ENCODE results near the gene ENPP7.

ENPP7 gene

GRCh38 chr17:79749958-79750357 lies 19.2 kb downstream of the ENPP7 start:
- Histone ChIP-seq H3K4me1 (ENCODE audit: insufficient read depth, low read length) (peaks cover 13% of the 10 kb centered on the region), H3K79me2 (ENCODE audit: insufficient read depth, low read length) (no peaks in the 10 kb centered on the region), H3K4me3 (ENCODE audit: low read depth in 1 of 2, low read length in 2 of 2) (no peak overlapping the region), H3K9ac (ENCODE audit: low read depth, low read length) (no peak overlapping the region), H3K9me3 (ENCODE audit: insufficient read depth, low read length, severe bottlenecking) (no peaks in the 10 kb centered on the region), H3K4me2 (ENCODE audit: insufficient read depth, low read length) (no peak overlapping the region), H4K20me1 (ENCODE audit: insufficient read depth, low read length) (no peaks in the 10 kb centered on the region), H3K27ac (ENCODE audit: low read length) (no peak overlapping the region), H2AFZ (ENCODE audit: low read depth, low read length) (no peak overlapping the region), H3K36me3 (ENCODE audit: insufficient read depth, low read length) (no peaks in the 10 kb centered on the region), H3K27me3 (ENCODE audit: insufficient read depth, low read length, poor library complexity) (no peaks in the 10 kb centered on the region)
- no peak for ATAC-seq (ENCODE audit: insufficient read depth, low read depth)
- no peak for DNase-seq
- TF ChIP-seq CTCF (IDR thresholded peaks at IDR 0.05; ENCODE audit: borderline replicate concordance, extremely low read depth, low read length, poor library complexity, severe bottlenecking) (no peak), EZH2 (IDR thresholded peaks at IDR 0.05; ENCODE audit: borderline replicate concordance, low read depth, low read length, severe bottlenecking) (no peak)

GRCh38 chr17:79750650-79751545 lies 20.2 kb downstream of the ENPP7 start:
- Histone ChIP-seq H4K20me1 (ENCODE audit: insufficient read depth, low read length) (no peaks in the 10 kb centered on the region), H3K27me3 (ENCODE audit: insufficient read depth, low read length, poor library complexity) (no peaks in the 10 kb centered on the region), H2AFZ (ENCODE audit: low read depth, low read length) (no peak overlapping the region), H3K36me3 (ENCODE audit: insufficient read depth, low read length) (no peaks in the 10 kb centered on the region), H3K4me1 (ENCODE audit: insufficient read depth, low read length) (peaks cover 7% of the 10 kb centered on the region), H3K79me2 (ENCODE audit: insufficient read depth, low read length) (no peaks in the 10 kb centered on the region), H3K4me2 (ENCODE audit: insufficient read depth, low read length) (no peak overlapping the region), H3K4me3 (ENCODE audit: low read depth in 1 of 2, low read length in 2 of 2) (no peak overlapping the region), H3K9me3 (ENCODE audit: insufficient read depth, low read length, severe bottlenecking) (no peaks in the 10 kb centered on the region), H3K9ac (ENCODE audit: low read depth, low read length) (no peak overlapping the region), H3K27ac (ENCODE audit: low read length) (no peak overlapping the region)
- no peak for TF ChIP-seq CTCF (IDR thresholded peaks at IDR 0.05; ENCODE audit: borderline replicate concordance, extremely low read depth, low read length, poor library complexity, severe bottlenecking)
- TF ChIP-seq EZH2 (IDR thresholded peaks at IDR 0.05; ENCODE audit: borderline replicate concordance, low read depth, low read length, severe bottlenecking) = no peak
- no peak for ATAC-seq (ENCODE audit: insufficient read depth, low read depth)
- DNase-seq = no peak

GRCh38 chr17:79752175-79752574 lies 21.4 kb downstream of the ENPP7 start:
- Histone ChIP-seq H3K4me3 (ENCODE audit: low read depth in 1 of 2, low read length in 2 of 2) (no peak overlapping the region), H3K9ac (ENCODE audit: low read depth, low read length) (no peak overlapping the region), H3K27ac (ENCODE audit: low read length) (no peak overlapping the region), H4K20me1 (ENCODE audit: insufficient read depth, low read length) (no peaks in the 10 kb centered on the region), H3K4me1 (ENCODE audit: insufficient read depth, low read length) (no peaks in the 10 kb centered on the region), H3K27me3 (ENCODE audit: insufficient read depth, low read length, poor library complexity) (no peaks in the 10 kb centered on the region), H3K79me2 (ENCODE audit: insufficient read depth, low read length) (no peaks in the 10 kb centered on the region), H3K36me3 (ENCODE audit: insufficient read depth, low read length) (no peaks in the 10 kb centered on the region), H3K9me3 (ENCODE audit: insufficient read depth, low read length, severe bottlenecking) (no peaks in the 10 kb centered on the region), H3K4me2 (ENCODE audit: insufficient read depth, low read length) (no peak overlapping the region), H2AFZ (ENCODE audit: low read depth, low read length) (no peak overlapping the region)
- DNase-seq = no peak
- TF ChIP-seq EZH2 (IDR thresholded peaks at IDR 0.05; ENCODE audit: borderline replicate concordance, low read depth, low read length, severe bottlenecking) = no peak
- no peak for TF ChIP-seq CTCF (IDR thresholded peaks at IDR 0.05; ENCODE audit: borderline replicate concordance, extremely low read depth, low read length, poor library complexity, severe bottlenecking)
- ATAC-seq (ENCODE audit: insufficient read depth, low read depth) = no peak
